Activated T-helper 1 cell treated with Interleukin-2 at 50 U/mL for 16 hours (primary cell): ENCODE measurements around the gene HTR2C.
"Not testable (repeated sequence)": the region's sequence is repeated elsewhere in the genome, so short reads cannot be mapped to it uniquely, and the experiment has no call there.

Experiments
- DNase-seq: peaks from one replicate; pipeline ENCODE4 v3.0.0-alpha.2; 2020; ENCODE audit warnings: low read depth

HTR2C gene

DNA sequence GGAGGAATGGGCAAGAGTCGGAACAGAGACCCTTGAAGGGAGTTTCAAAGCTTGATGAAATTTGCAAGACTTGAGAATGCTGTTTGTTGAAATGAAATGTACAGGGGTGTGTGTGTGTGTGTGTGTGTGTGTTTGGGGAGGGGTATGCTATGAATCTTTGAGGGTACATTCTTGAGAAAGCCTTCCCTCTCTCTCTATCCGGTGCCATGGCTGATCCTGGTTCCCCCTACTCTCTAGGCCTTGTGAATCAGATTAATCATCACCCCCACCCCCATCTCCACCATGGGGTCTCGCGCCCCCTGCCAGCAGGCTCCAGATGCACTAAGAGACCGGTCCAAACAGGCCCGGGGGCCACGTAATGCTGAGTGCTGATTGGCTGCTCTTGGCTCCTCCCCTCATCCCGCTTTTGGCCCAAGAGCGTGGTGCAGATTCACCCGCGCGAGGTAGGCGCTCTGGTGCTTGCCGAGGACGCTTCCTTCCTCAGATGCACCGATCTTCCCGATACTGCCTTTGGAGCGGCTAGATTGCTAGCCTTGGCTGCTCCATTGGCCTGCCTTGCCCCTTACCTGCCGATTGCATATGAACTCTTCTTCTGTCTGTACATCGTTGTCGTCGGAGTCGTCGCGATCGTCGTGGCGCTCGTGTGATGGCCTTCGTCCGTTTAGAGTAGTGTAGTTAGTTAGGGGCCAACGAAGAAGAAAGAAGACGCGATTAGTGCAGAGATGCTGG, at the start of gene HTR2C:
Gene HTR2C, plus strand, starts transcription at position 441 of the 729 bp plus-strand sequence. CDS start 142,851 bp downstream, outside the sequence.
- no peak for DNase-seq

DNA sequence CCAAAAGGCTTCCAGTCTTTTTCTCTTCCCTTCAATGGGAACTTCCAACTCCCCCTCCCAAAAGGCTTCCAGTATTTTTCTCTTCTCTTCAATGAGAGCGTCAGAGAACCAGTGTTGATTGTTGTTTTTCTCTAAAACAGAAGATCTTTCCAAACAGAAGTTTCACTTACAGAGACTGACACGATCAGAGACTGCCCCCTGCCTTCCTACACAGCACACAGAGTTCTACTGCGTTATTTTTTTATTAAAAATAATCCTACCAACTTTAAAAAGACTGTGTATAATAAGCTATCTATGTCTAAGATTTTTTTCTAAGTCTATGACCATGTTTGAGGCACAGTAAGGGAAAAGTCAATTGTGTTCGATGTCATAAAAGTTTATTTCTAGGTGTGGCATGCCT, 3.5 kb upstream of the HTR2C start:
- DNase-seq: no peak

DNA sequence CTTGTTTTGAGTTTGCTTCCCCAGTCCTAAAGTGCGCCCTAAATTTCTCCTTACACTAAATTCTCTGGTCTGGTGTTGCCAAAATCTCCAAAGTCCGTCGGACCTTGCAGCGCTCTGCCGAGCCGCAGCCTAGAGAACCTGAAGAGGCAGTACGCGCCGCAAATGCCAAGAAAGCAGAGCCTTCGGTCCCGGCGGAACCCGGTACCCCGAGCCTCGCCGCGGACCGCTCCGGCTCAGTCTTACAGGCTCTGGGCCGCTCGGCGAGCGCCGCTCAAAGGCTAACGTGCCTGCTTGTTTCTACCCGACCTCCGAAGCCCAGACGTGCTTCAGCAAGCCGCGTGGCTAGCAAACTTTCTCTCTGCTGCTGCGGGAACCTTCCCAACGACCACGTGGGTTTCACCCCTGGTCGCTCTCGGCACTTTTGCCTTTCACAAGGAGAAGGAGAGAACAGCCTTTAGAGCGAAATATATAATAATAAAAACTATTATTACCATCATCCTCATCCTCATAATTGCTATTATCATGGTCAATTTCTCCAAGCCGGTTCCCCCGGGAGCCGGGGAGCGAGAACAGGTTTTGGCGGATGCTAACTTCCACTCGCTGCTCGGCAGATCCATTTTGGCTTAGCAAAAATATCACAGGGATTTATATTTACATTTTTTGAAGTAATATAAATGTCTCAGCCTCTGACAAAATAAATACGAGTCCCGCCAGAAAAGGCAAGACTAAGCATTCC, 2.2 kb upstream of the HTR2C start:
- DNase-seq: no peak

GRCh38 chrX:114582264-114582632, 1.6 kb upstream of the HTR2C start:
- no peak for DNase-seq

GRCh38 chrX:114582698-114583395, 1.0 kb upstream of the HTR2C start:
- no peak for DNase-seq

- DNase-seq: no peak
Measured at GRCh38 chrX:114584375-114584943, 573 bp downstream of the HTR2C start.

DNA sequence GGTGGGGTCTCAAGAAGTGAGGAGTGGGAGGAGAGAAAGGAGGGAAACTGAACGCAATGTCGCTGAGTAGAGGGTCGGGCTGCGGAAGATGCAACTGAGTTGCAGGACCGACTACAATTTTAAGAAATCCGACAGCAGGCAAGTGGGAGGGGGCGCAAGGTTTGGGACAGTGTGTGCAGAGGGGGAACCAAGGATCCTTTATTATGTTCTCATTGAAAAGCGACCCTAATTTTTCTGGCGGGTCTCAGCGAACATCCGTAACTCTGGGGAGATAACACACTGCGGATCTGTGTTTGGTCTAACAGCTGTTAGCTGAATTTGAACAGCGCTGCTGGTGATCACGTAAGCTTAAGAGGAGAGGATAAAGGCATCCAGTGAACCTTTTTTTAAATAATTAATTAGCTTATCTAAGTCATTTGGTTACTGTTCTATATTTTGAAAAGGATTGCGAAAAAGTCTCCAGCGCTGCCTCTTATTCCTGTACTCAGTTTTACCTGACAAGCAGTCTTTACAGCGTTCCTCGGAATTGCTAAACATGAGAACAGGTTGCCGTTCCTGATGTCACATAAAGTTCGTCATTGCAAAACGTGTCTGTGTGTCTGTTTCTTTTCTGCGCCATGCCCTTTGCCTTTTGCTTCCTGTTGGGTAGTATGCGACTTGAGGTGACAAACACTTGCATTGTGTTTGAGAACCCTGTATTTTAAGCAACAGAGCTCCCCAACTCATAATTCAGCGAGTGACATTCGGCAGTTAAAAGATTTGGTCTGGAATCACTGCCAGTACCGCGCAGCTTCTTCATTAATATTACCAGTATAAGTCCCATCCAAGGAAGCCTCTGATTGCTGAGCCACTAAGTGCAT, 1.3 kb downstream of the HTR2C start:
- no peak for DNase-seq

- DNase-seq: no peak
Measured at GRCh38 chrX:114591121-114591520, 7.2 kb downstream of the HTR2C start.

GRCh38 chrX:114599305-114599704, 15.4 kb downstream of the HTR2C start:
- DNase-seq: no peak

GRCh38 chrX:114599911-114600310, 16.0 kb downstream of the HTR2C start:
- no peak for DNase-seq

DNA sequence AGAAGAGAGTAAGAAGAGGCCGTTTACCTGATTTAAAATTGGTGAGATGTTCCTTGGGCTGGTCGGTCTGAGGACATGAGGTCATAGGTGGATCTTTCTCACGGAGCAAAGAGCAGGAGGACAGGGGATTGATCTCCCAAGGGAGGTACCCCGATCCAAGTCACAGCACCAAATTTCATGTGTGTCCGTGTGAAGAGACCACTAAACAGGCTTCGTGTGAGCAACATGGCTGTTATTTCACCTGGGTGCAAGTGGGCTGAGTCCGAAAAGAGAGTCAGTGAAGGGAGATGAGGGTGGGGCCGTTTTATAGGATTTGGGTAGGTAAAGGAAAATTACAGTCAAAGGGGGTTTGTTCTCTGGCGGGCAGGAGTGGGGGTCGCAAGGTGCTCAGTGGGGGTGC, 22.7 kb downstream of the HTR2C start:
- DNase-seq: not testable (repeated sequence)

DNA sequence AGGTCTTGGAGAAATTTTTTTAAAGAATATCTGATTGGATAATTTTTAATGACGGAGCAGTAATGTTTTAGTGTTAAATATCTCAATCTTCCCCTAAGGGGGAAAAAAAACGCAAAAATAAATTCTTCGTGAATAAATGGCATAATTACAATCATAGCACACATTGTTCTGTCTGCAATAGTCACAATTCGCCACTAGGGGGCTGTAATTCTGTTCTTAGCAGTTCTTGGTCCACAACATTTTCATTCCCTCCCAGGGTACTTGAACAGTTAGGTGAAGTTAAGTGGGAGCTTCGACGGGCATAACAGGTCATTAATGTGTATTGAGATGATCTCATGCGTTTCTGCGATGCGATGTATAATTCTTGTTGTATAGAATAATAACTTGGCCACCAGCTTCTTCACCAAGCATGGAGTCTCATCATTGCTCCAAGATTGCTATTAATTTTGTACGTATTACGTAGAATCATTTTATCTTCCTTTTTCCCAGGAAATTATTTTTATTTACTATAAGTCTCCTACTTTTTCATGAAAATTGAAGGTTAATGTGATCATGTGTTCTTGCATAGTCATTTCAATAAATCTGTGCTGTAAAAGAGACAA, 27.2 kb downstream of the HTR2C start:
- no peak for DNase-seq

DNA sequence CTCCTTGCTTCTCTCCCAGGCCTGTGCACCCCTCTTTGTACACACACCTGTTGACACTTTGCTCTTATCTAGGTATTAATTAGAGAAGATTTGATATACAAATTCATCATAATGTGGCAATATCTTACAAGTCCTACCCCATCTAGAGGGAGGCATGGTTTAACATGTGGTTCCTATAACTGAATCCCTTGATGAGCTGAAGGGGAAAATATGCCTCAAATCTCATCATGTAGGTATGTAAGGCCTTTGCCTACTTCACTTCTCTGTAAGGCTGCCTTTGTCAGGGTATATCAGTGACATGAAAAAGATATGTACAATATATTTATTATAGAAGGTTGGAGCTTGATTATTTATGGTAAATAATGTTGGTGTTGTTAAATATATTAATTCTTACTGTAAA, 31.9 kb downstream of the HTR2C start:
- DNase-seq: no peak

DNA sequence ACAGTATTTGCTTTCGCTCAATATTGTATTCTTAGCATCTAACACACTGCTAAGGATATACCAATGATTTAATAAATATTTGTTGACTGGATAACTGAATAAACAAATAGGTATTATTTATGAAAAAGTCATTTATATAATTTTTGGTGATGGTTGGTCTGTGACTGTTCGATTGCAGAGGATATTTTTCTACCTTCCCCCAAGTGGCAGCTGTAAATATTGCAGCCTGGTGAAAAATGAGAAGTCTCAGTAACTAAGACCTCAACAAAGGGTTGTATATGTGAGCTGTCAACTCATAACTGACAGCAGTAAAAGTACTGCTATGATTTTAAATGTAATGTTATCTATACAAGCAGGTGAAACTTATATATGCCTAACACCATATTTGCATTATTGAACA, 36.0 kb downstream of the HTR2C start:
- no peak for DNase-seq

DNA sequence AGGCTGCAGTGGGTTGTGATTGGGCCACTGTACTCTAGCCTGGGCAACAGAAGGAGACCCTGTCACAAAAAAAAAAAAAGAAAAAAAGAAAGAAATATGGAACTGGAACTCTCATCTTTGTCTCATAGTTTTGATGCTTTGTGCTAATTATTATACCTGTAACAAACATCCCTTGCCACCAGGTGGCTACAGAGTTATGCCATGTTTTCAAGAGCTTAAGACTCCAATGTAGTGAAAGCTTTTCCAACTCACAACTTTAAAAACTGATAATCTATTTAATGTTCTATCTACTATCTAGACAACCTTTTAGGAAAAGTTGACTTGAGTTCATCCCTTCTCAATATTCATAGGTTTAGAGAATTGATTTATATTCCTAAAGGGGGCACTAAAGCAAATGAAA, 42.4 kb downstream of the HTR2C start:
- no peak for DNase-seq

- DNase-seq: no peak
Measured at GRCh38 chrX:114635986-114636385, 52.1 kb downstream of the HTR2C start.

DNA sequence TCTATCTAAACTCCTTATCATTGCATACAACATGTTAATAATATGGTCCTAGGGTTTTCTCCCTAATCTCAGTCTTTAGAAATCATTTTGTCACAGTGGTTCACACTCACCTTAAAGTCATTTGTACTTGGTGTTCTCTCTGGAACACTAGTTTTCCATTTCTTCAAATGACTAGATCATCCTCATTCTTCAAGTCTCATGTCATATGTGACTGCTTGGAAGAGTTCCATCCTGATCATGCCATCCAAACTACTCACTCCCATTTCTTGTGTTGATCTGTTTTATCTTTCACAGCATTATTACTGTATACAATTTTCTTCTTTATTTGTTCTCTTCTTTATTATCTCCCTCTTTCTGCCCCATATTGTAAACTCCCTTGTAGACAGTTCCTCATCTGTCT, 66.5 kb downstream of the HTR2C start:
- no peak for DNase-seq

GRCh38 chrX:114675365-114675764, 91.5 kb downstream of the HTR2C start:
- no peak for DNase-seq

DNA sequence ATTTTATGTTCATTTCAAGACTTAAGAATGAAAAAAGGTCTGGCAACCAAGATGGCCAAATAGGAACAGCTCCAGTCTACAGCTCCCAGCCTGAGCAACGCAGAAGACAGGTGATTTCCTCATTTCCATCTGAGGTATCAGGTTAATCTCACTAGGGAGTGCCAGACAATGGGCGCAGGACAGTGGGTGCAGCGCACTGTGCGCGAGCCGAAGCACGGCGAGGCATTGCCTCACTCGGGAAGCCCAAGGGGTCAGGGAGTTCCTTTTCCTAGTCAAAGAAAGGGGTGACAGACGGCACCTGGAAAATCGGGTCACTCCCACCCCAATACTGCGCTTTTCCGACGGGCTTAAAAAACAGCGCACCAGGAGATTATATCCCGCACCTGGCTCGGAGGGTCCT, 116.6 kb downstream of the HTR2C start:
- DNase-seq: not testable (repeated sequence)

- no peak for DNase-seq
Measured at GRCh38 chrX:114709406-114709805, 125.5 kb downstream of the HTR2C start.

DNA sequence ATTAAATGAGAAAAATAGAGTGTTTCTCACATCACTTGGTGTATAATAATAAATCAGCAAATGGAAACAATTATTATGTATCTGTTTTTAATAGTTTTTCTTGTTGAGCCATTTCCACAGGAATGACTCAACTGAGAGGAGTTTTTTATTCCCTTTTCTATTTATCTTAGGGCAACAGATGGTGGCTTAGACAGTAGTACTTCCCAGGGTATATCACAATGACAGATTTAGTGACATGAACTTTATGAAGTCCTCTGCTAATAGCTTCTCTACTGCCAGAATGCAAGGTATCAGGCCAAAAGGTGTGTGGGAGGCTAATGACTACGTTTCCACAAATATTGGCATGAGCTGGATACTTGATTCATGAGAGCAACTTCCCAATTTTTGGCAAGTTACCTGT, 126.7 kb downstream of the HTR2C start:
- DNase-seq: no peak
